AG04450 (cell line): ENCODE results near the gene ATP13A3. TPM values are rescaled to one million over a fixed set of nuclear protein-coding genes. Genes with fewer than 3 reads are reported as not detected.

ENCODE experiments used
- CTCF ChIA-PET: fragments of 300-600, 350-600 bp; formaldehyde crosslinking; extraction: SDS; loops from one replicate; lab custom pipeline; 2022; ENCODE audit warnings: antibody characterized with exemption, inconsistent platforms; lab: Charles Lee
- POLR2A ChIA-PET: fragments of 350-600 bp; formaldehyde crosslinking; extraction: SDS; loops from one replicate; lab custom pipeline; 2021; ENCODE audit warnings: antibody characterized with exemption, inconsistent platforms; lab: Yijun Ruan, JAX
- DNase-seq: peaks from one replicate; pipeline ENCODE4 v3.0.0-alpha.2; 2011; ENCODE audit warnings: low read depth, low spot score
- H3K27ac ChIP-seq: one replicate; pipeline ENCODE4 v1.5.1; 2012; ENCODE audit warnings: low read depth, low read length, control low read depth
- H3K27me3 ChIP-seq: one replicate; pipeline ENCODE4 v1.6.0; 2012; ENCODE audit warnings: low read length; ENCODE audit not compliant: control insufficient read depth, insufficient read depth
- H3K4me3 ChIP-seq: 2 replicates; pipeline ENCODE4 v1.5.1; 2011; ENCODE audit warnings: mild to moderate bottlenecking, low read depth, low read length, control low read depth
- H3K9me3 ChIP-seq: 2 replicates; pipeline ENCODE4 v1.5.1; 2012; ENCODE audit warnings: low read length; ENCODE audit not compliant: control insufficient read depth, insufficient read depth
- polyA plus RNA-seq: library from polyadenylated mRNA; depleted of rRNA; stranded (reverse); fragments of >200 nt; gene quantifications from 2 replicates; pipeline ENCODE4 v1.2.3, GENCODE V29; 2011
- TF ChIP-seq, protein P1 (sequence below): IDR thresholded peaks from 2 replicates; pipeline ENCODE4 v1.5.1; 2011; ENCODE audit warnings: low read depth, low read length, control low read depth, inconsistent platforms

ATP13A3 gene
- polyA plus RNA-seq, 1 experiment, result 132 TPM

GRCh38 chr3:194471863-194472262 is 14.9 kb downstream of the ATP13A3 start:
- Histone ChIP-seq H3K9me3 (no peaks in the 10 kb centered on the region), H3K27me3 (no peaks in the 10 kb centered on the region), H3K4me3 (no peak overlapping the region), H3K27ac (no peak overlapping the region)
- TF ChIP-seq, protein P1, sequence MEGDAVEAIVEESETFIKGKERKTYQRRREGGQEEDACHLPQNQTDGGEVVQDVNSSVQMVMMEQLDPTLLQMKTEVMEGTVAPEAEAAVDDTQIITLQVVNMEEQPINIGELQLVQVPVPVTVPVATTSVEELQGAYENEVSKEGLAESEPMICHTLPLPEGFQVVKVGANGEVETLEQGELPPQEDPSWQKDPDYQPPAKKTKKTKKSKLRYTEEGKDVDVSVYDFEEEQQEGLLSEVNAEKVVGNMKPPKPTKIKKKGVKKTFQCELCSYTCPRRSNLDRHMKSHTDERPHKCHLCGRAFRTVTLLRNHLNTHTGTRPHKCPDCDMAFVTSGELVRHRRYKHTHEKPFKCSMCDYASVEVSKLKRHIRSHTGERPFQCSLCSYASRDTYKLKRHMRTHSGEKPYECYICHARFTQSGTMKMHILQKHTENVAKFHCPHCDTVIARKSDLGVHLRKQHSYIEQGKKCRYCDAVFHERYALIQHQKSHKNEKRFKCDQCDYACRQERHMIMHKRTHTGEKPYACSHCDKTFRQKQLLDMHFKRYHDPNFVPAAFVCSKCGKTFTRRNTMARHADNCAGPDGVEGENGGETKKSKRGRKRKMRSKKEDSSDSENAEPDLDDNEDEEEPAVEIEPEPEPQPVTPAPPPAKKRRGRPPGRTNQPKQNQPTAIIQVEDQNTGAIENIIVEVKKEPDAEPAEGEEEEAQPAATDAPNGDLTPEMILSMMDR, result no peak
- CTCF ChIA-PET, result interaction anchor here (0.5 to 9.1 kb wide), 37 partner anchors 8 to 200 kb away, joined by 3 to 112 read pairs (median 3); partner anchors contain the start of genes LSG1 and TMEM44
- DNase-seq, result no peak
- POLR2A ChIA-PET, result interaction anchor here (0.7 kb wide), 1 partner anchor 61 kb away, joined by 5 read pairs; no protein-coding TSS in a partner anchor

DNA sequence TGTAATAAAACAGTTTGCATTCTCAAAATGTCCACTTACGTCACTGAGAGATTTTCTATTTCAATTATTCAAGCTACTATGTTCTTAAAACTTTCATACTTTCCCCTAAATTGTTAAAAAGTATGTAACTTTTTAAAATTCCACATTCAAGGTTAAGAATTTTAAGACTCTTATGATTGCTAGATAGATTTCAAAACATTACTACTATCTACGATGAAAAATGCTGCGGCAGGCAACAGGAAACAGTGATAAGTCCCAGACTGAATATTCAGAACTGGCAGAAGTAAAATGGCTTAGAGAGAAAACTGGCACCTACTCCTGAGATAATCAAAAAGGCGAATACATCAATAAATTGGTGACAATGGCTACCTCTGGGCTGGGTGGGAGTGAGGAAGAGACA is 16.2 kb downstream of the ATP13A3 start:
- Histone ChIP-seq H3K27ac (no peak overlapping the region), H3K27me3 (no peaks in the 10 kb centered on the region), H3K4me3 (no peak overlapping the region), H3K9me3 (no peaks in the 10 kb centered on the region)
- TF ChIP-seq, protein P1, result no peak
- POLR2A ChIA-PET, result interaction anchor here (0.7 kb wide), 1 partner anchor 115 kb away, joined by 3 read pairs; no protein-coding TSS in a partner anchor
- DNase-seq, result no peak
- CTCF ChIA-PET, result interaction anchor here (0.7 to 9.1 kb wide), 9 partner anchors 7 to 201 kb away, joined by 3 to 112 read pairs (median 5); partner anchors contain the start of gene LSG1

DNA sequence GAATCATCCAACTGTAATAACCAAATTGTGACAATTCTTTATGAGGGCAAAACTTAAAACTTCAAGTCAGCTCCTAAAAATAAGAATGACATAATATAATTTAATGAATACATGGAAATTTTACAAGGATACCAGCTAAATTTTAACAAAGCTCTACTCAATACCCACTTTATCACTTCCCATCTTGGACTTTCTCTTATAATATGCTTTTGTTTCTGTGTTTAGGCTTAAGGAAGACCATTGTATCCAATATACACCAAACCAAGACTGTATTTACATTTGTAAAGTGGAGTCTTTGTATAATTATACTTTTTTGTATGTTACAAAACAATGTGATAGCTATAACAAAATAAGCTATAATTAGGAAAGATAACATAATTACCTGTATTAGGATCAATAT is 16.8 kb downstream of the ATP13A3 start:
- Histone ChIP-seq H3K4me3 (no peak overlapping the region), H3K27ac (no peak overlapping the region), H3K9me3 (no peaks in the 10 kb centered on the region), H3K27me3 (no peaks in the 10 kb centered on the region)
- no peak for DNase-seq
- TF ChIP-seq, protein P1, result no peak
- CTCF ChIA-PET, result interaction anchor here (1.0 to 9.1 kb wide), 7 partner anchors 15 to 202 kb away, joined by 3 to 112 read pairs (median 5); partner anchors contain the start of gene LSG1
- POLR2A ChIA-PET, result interaction anchor here (0.6 kb wide), 1 partner anchor 87 kb away, joined by 5 read pairs; no protein-coding TSS in a partner anchor

GRCh38 chr3:194468086-194468485 is 18.7 kb downstream of the ATP13A3 start:
- Histone ChIP-seq H3K4me3 (no peak overlapping the region), H3K27me3 (no peaks in the 10 kb centered on the region), H3K9me3 (no peaks in the 10 kb centered on the region), H3K27ac (no peak overlapping the region)
- no peak for DNase-seq
- ChIA-PET CTCF (interaction anchor here (0.8 to 3.2 kb wide), 4 partner anchors 115 to 126 kb away, joined by 3 to 15 read pairs (median 4); no protein-coding TSS in a partner anchor), POLR2A (interaction anchor here (0.6 kb wide), 1 partner anchor 8 kb away, joined by 3 read pairs; no protein-coding TSS in a partner anchor)
- TF ChIP-seq, protein P1, result no peak

GRCh38 chr3:194466761-194467356 is 19.9 kb downstream of the ATP13A3 start:
- Histone ChIP-seq H3K27ac (no peak overlapping the region), H3K27me3 (no peaks in the 10 kb centered on the region), H3K4me3 (no peak overlapping the region), H3K9me3 (no peaks in the 10 kb centered on the region)
- TF ChIP-seq, protein P1, result no peak
- ChIA-PET POLR2A (no interaction called here), CTCF (interaction anchor here (0.6 to 3.2 kb wide), 3 partner anchors 63 to 128 kb away, joined by 4 to 15 read pairs (median 5); no protein-coding TSS in a partner anchor)
- no peak for DNase-seq
